HCEC 1CT (cell line): Measurements from ENCODE around the gene RBM17.
"Not testable (repeated sequence)": the region's sequence is repeated elsewhere in the genome, so short reads cannot be mapped to it uniquely, and the experiment has no call there.

ENCODE experiments used
- DNase-seq: peaks from one replicate; pipeline ENCODE4 v3.0.0-alpha.2; 2017

RBM17 gene

GRCh38 chr10:6163364-6164270 is 74.8 kb downstream of the RBM17 start:
- peak; percentile 87 for DNase-seq

GRCh38 chr10:6164271-6165095 is 75.6 kb downstream of the RBM17 start:
- no peak for DNase-seq

DNA sequence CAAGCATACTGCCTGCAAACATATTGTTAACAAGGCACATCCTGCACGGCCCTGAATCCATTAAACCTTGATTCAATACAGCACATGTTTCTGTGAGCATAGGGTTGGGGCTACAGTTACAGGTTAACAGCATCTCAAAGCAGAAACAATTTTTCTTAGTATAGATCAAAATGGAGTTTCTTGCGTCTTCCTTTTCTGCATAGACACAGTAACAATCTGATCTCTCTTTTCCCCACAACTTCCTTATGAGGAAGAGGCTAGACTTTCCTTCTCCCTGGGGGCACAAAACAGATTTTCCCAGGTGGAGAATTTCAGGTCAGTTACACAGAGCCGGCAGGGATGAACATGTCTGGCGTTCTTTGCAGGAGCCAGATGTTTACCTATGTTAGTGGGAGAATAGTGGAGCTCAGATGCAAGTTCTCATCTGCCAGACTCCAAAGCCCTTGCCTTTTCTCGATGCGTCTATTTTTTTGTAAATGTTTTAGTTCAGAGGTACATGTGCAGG is 76.4 kb downstream of the RBM17 start:
- no peak for DNase-seq

GRCh38 chr10:6165933-6166332 is 77.1 kb downstream of the RBM17 start:
- DNase-seq: not testable (repeated sequence)
